AG04450 (cell line): ENCODE measurements around the gene KHDC4. TPM values are rescaled to one million over a fixed set of nuclear protein-coding genes. Genes with fewer than 3 reads are reported as not detected.

ENCODE experiments used
- CTCF ChIA-PET: fragments of 300-600, 350-600 bp; formaldehyde crosslinking; extraction: SDS; loops from one replicate; lab custom pipeline; 2022; ENCODE audit warnings: antibody characterized with exemption, inconsistent platforms; lab: Charles Lee
- POLR2A ChIA-PET: fragments of 350-600 bp; formaldehyde crosslinking; extraction: SDS; loops from one replicate; lab custom pipeline; 2021; ENCODE audit warnings: antibody characterized with exemption, inconsistent platforms; lab: Yijun Ruan, JAX
- DNase-seq: peaks from one replicate; pipeline ENCODE4 v3.0.0-alpha.2; 2011; ENCODE audit warnings: low read depth, low spot score
- H3K27ac ChIP-seq: one replicate; pipeline ENCODE4 v1.5.1; 2012; ENCODE audit warnings: low read depth, low read length, control low read depth
- H3K27me3 ChIP-seq: one replicate; pipeline ENCODE4 v1.6.0; 2012; ENCODE audit warnings: low read length; ENCODE audit not compliant: control insufficient read depth, insufficient read depth
- H3K4me3 ChIP-seq: 2 replicates; pipeline ENCODE4 v1.5.1; 2011; ENCODE audit warnings: mild to moderate bottlenecking, low read depth, low read length, control low read depth
- H3K9me3 ChIP-seq: 2 replicates; pipeline ENCODE4 v1.5.1; 2012; ENCODE audit warnings: low read length; ENCODE audit not compliant: control insufficient read depth, insufficient read depth
- polyA plus RNA-seq: library from polyadenylated mRNA; depleted of rRNA; stranded (reverse); fragments of >200 nt; gene quantifications from 2 replicates; pipeline ENCODE4 v1.2.3, GENCODE V29; 2011
- TF ChIP-seq, protein P1 (sequence below): IDR thresholded peaks from 2 replicates; pipeline ENCODE4 v1.5.1; 2011; ENCODE audit warnings: low read depth, low read length, control low read depth, inconsistent platforms

KHDC4 gene
- polyA plus RNA-seq, 1 experiment, result 39.0 TPM

DNA sequence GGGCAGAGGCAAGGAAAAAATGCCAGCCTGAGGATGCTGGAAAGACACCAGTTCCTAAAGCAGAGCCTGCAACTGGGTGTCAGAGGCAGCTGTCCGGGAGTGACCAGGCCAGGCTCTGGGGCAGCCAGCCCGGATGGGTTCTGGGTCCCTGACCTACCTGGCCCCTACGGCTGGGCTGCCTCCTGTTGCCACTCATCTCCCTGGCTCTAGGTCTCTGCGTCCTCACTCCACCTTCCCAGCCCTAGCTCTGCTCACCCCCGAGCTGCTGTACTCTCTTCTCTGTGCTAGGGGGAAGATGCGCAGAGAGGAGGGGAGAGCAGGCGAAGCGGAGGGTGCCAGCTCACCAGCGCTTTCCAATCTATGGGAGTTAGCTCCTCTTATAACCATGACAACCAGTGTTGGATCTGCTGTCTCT, 35.2 kb upstream of the KHDC4 start:
- ChIA-PET POLR2A (interaction anchor here (1.8 to 3.7 kb wide), 2 partner anchors 8 to 14 kb away, joined by 7 to 46 read pairs; partner anchors contain the start of gene ARHGEF2), CTCF (interaction anchor here (0.6 to 5.9 kb wide), 3 partner anchors 9 to 21 kb away, joined by 3 to 27 read pairs (median 3); partner anchors contain the start of gene ARHGEF2)
- Histone ChIP-seq H3K4me3 (peak overlapping the region; percentile 17; the same call in 1 of the 2 replicates), H3K27ac (peak overlapping the region; percentile 61), H3K27me3 (no peaks in the 10 kb centered on the region), H3K9me3 (no peaks in the 10 kb centered on the region)
- DNase-seq, result no peak
- TF ChIP-seq, protein P1, sequence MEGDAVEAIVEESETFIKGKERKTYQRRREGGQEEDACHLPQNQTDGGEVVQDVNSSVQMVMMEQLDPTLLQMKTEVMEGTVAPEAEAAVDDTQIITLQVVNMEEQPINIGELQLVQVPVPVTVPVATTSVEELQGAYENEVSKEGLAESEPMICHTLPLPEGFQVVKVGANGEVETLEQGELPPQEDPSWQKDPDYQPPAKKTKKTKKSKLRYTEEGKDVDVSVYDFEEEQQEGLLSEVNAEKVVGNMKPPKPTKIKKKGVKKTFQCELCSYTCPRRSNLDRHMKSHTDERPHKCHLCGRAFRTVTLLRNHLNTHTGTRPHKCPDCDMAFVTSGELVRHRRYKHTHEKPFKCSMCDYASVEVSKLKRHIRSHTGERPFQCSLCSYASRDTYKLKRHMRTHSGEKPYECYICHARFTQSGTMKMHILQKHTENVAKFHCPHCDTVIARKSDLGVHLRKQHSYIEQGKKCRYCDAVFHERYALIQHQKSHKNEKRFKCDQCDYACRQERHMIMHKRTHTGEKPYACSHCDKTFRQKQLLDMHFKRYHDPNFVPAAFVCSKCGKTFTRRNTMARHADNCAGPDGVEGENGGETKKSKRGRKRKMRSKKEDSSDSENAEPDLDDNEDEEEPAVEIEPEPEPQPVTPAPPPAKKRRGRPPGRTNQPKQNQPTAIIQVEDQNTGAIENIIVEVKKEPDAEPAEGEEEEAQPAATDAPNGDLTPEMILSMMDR, result no peak

DNA sequence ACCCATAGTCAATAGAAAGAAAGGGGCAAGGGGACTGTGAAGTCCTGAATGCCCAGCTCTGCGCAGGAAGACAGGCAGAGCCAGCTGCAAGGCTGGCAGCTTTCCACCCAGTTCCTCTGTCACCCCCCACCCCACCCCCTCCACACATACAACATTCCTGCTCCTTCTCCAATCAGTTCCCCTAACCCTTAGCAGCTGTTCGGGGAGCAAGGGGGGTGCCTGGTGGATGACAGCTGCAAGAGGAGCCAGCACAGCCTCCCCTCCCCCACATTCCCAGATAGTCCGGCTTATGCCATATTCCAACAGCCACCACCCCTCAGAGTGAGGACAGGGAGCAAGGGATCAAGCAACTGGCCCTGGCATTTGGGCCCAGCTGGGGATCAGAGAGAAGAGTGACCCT, 34.5 kb upstream of the KHDC4 start:
- TF ChIP-seq, protein P1, result no peak
- Histone ChIP-seq H3K27me3 (no peaks in the 10 kb centered on the region), H3K9me3 (no peaks in the 10 kb centered on the region), H3K27ac (peak overlapping the region; percentile 61), H3K4me3 (peak overlapping the region; percentile 20; the same call in 1 of the 2 replicates)
- DNase-seq, result peak; percentile 64
- ChIA-PET CTCF (interaction anchor here (0.6 to 5.9 kb wide), 2 partner anchors 21 to 1982 kb away, joined by 3 to 27 read pairs; no protein-coding TSS in a partner anchor), POLR2A (interaction anchor here (0.6 to 3.7 kb wide), 6 partner anchors 9 to 31 kb away, joined by 3 to 46 read pairs (median 4); partner anchors contain the start of gene ARHGEF2)

DNA sequence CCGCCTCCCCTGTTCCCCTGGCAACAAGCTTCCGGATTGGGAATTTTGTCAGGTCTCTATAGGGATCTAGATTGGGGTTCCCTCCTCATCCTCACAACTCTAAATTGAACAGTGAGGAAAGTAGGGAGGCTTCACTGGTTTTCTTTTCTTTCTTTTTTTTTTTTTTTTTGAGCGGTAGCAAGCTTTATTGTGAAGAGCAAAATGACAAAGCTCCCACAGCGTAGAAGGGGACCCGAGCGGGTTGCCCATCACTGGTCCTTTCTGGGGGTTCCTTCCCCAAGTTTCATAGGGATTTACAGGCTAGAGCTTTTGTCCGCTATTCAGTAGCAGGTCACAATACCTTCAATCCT, 33.8 kb upstream of the KHDC4 start:
- no peak for DNase-seq
- no peaks in the 10 kb centered on the region for H3K27me3 ChIP-seq
- no peaks in the 10 kb centered on the region for H3K9me3 ChIP-seq
- H3K27ac ChIP-seq, result peak overlapping the region; percentile 73
- ChIA-PET CTCF (interaction anchor here (0.6 to 5.9 kb wide), 4 partner anchors 9 to 1981 kb away, joined by 3 to 27 read pairs (median 4); partner anchors contain the start of gene ARHGEF2), POLR2A (interaction anchor here (0.6 to 3.7 kb wide), 5 partner anchors 10 to 30 kb away, joined by 3 to 46 read pairs (median 4); partner anchors contain the start of gene ARHGEF2)
- no peak overlapping the region for H3K4me3 ChIP-seq
- TF ChIP-seq, protein P1, result no peak

DNA sequence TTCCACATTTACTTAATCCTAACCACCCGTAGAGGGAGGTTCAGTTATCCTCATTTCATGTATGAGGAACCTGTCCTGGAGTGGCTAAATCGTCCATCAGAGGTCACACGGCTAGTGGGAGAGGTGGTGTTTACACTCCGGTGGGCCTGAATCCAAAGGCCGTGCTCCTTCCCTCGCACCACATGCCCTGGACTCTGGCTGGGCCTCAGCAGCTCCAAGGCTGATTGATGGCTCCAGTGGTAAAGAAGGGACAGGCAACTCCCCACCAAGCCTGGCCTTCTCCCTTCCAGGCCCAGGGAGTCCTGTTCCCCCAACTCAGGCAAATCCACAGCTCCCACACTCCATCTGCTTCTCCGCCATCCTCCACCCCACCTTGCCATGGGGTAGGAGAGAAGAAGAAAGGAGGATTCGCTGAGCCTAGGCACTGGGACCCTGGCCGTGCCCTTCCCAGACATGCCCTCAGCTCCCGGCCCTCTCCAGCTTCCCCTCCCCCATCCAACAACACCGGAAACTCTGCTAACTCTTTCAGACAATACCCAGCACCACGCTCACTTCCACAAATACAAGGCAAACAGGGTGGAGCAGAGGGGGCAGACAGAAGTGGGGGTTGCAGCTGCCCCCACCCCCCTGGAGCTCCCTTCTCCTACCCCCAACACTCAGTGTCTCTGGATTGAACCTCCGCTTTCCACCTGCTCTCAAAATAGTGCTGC, 33.3 kb upstream of the KHDC4 start:
- Histone ChIP-seq H3K4me3 (no peak overlapping the region), H3K27me3 (no peaks in the 10 kb centered on the region), H3K27ac (peak overlapping the region; percentile 47), H3K9me3 (no peaks in the 10 kb centered on the region)
- ChIA-PET CTCF (interaction anchor here (1.1 to 5.9 kb wide), 3 partner anchors 9 to 23 kb away, joined by 3 to 27 read pairs (median 6); partner anchors contain the start of gene ARHGEF2), POLR2A (interaction anchor here (1.8 to 3.7 kb wide), 3 partner anchors 10 to 30 kb away, joined by 4 to 46 read pairs (median 7); partner anchors contain the start of gene ARHGEF2)
- TF ChIP-seq, protein P1, result no peak
- no peak for DNase-seq
